ENCODE measurements around the gene ARHGEF16.

Gene ARHGEF16

GRCh38 chr1:3515272-3515671 is 60.8 kb downstream of the ARHGEF16 start:
- DNase-seq (ENCODE audit: extremely low read depth in 1 of 2, low read depth in 1 of 2) = no peak

- no peak for DNase-seq (ENCODE audit: extremely low read depth in 1 of 2, low read depth in 1 of 2)
These were observed 61.5 kb downstream of the ARHGEF16 start for GRCh38 chr1:3515774-3516480.

- no peak for DNase-seq (ENCODE audit: extremely low read depth in 1 of 2, low read depth in 1 of 2)
These were observed 62.0 kb downstream of the ARHGEF16 start for GRCh38 chr1:3516481-3516869.

- no peak for DNase-seq (ENCODE audit: extremely low read depth in 1 of 2, low read depth in 1 of 2)
These were observed 62.6 kb downstream of the ARHGEF16 start for GRCh38 chr1:3516911-3517675.

GRCh38 chr1:3518256-3518655 is 63.8 kb downstream of the ARHGEF16 start:
- DNase-seq (ENCODE audit: extremely low read depth in 1 of 2, low read depth in 1 of 2) = no peak

GRCh38 chr1:3518756-3519155 is 64.3 kb downstream of the ARHGEF16 start:
- DNase-seq (ENCODE audit: extremely low read depth in 1 of 2, low read depth in 1 of 2) = no peak

GRCh38 chr1:3519301-3519885 is 64.9 kb downstream of the ARHGEF16 start:
- no peak for DNase-seq (ENCODE audit: extremely low read depth in 1 of 2, low read depth in 1 of 2)

- no peak for DNase-seq (ENCODE audit: extremely low read depth in 1 of 2, low read depth in 1 of 2)
These were observed 66.2 kb downstream of the ARHGEF16 start for GRCh38 chr1:3520419-3521378.

GRCh38 chr1:3521426-3521825 is 67.0 kb downstream of the ARHGEF16 start:
- no peak for DNase-seq (ENCODE audit: extremely low read depth in 1 of 2, low read depth in 1 of 2)

- DNase-seq (ENCODE audit: extremely low read depth in 1 of 2, low read depth in 1 of 2) = no peak
These were observed 67.6 kb downstream of the ARHGEF16 start for GRCh38 chr1:3522112-3522511.

- DNase-seq (ENCODE audit: extremely low read depth in 1 of 2, low read depth in 1 of 2) = no peak
These were observed 68.2 kb downstream of the ARHGEF16 start for GRCh38 chr1:3522564-3523265.

GRCh38 chr1:3523980-3524379 is 69.5 kb downstream of the ARHGEF16 start:
- DNase-seq (ENCODE audit: extremely low read depth in 1 of 2, low read depth in 1 of 2) = no peak

- no peak for DNase-seq (ENCODE audit: extremely low read depth in 1 of 2, low read depth in 1 of 2)
These were observed 70.2 kb downstream of the ARHGEF16 start for GRCh38 chr1:3524556-3525203.

- DNase-seq (ENCODE audit: extremely low read depth in 1 of 2, low read depth in 1 of 2) = no peak
These were observed 71.4 kb downstream of the ARHGEF16 start for GRCh38 chr1:3525551-3526482.

GRCh38 chr1:3527774-3528173 is 73.3 kb downstream of the ARHGEF16 start:
- no peak for DNase-seq (ENCODE audit: extremely low read depth in 1 of 2, low read depth in 1 of 2)

- DNase-seq (ENCODE audit: extremely low read depth in 1 of 2, low read depth in 1 of 2) = no peak
These were observed 74.7 kb downstream of the ARHGEF16 start for GRCh38 chr1:3529099-3529729.

GRCh38 chr1:3530086-3530925 is 75.8 kb downstream of the ARHGEF16 start:
- DNase-seq (ENCODE audit: extremely low read depth in 1 of 2, low read depth in 1 of 2) = no peak

Data from stimulated activated CD8-positive, alpha-beta memory T cell treated with anti-CD3 and anti-CD28 coated beads, Interleukin-7, amount 100 ng/mL, for 48 hours (primary cell).